ENCODE data around the gene PET100.

The PET100 gene

GRCh38 chr19:7629347-7630054 lies at the start of gene PET100, which contains the start of gene XAB2:
PET100 (plus strand) TSS chr19:7629793; CDS start chr19:7629834, 41 bp downstream.
XAB2 (minus strand) TSS chr19:7629545; CDS start chr19:7629527, 18 bp downstream.
- peak; percentile 93 for DNase-seq

- DNase-seq = no peak
Observed at GRCh38 chr19:7582446-7582845, 47.1 kb upstream of the PET100 start.

- DNase-seq = no peak
Observed at GRCh38 chr19:7589822-7590221, 39.8 kb upstream of the PET100 start.

GRCh38 chr19:7590256-7590655 lies 39.3 kb upstream of the PET100 start:
- DNase-seq = no peak

- DNase-seq = no peak
Observed at GRCh38 chr19:7595466-7596133, 34.0 kb upstream of the PET100 start, which contains the start of gene CAMSAP3. CAMSAP3 (plus strand) TSS chr19:7595863; CDS start chr19:7596003, 140 bp downstream.

- no peak for DNase-seq
Observed at GRCh38 chr19:7596211-7596937, 33.2 kb upstream of the PET100 start.

- no peak for DNase-seq
Observed at GRCh38 chr19:7597689-7598088, 31.9 kb upstream of the PET100 start.

GRCh38 chr19:7598180-7598579 lies 31.4 kb upstream of the PET100 start:
- no peak for DNase-seq

GRCh38 chr19:7600721-7601120 lies 28.9 kb upstream of the PET100 start:
- DNase-seq = no peak

- DNase-seq = no peak
Observed at GRCh38 chr19:7602240-7602934, 27.2 kb upstream of the PET100 start.

- no peak for DNase-seq
Observed at GRCh38 chr19:7602935-7603497, 26.6 kb upstream of the PET100 start.

- no peak for DNase-seq
Observed at GRCh38 chr19:7603919-7604318, 25.7 kb upstream of the PET100 start.

GRCh38 chr19:7605490-7606222 lies 23.9 kb upstream of the PET100 start:
- no peak for DNase-seq

- no peak for DNase-seq
Observed at GRCh38 chr19:7606289-7606688, 23.3 kb upstream of the PET100 start.

GRCh38 chr19:7607212-7607873 lies 22.2 kb upstream of the PET100 start:
- DNase-seq = no peak

GRCh38 chr19:7607874-7608560 lies 21.6 kb upstream of the PET100 start:
- no peak for DNase-seq

GRCh38 chr19:7610491-7611240 lies 18.9 kb upstream of the PET100 start:
- DNase-seq = no peak

GRCh38 chr19:7611541-7612279 lies 17.9 kb upstream of the PET100 start:
- DNase-seq = no peak

All from stimulated activated naive CD4-positive, alpha-beta T cell treated with Interleukin-2 at 50 U/mL for 16 hours (primary cell).